ENCODE measurements around the gene BCL2.
"Not testable (repeated sequence)": the region's sequence is repeated elsewhere in the genome, so short reads cannot be mapped to it uniquely, and the experiment has no call there.

The BCL2 gene

GRCh38 chr18:63319383-63320122 lies at the start of gene BCL2:
Gene BCL2, minus strand, starts transcription at chr18:63319769.
- FAIRE-seq, result no peak

- no peak for FAIRE-seq
These were observed 49.0 kb upstream of the BCL2 start for GRCh38 chr18:63368611-63369010.

- FAIRE-seq, result peak; percentile 94
These were observed 47.7 kb upstream of the BCL2 start, which contains the start of gene KDSR for GRCh38 chr18:63367053-63367953. Gene KDSR, minus strand, starts transcription at chr18:63367206. Its CDS starts 88 bp downstream, at chr18:63367118.

GRCh38 chr18:63366213-63367052 lies 46.9 kb upstream of the BCL2 start:
- no peak for FAIRE-seq

GRCh38 chr18:63365876-63366212 lies 46.3 kb upstream of the BCL2 start:
- FAIRE-seq, result no peak

GRCh38 chr18:63363951-63364350 lies 44.4 kb upstream of the BCL2 start:
- no peak for FAIRE-seq

- FAIRE-seq, result not testable (repeated sequence)
These were observed 43.9 kb upstream of the BCL2 start for GRCh38 chr18:63363420-63363819.

- no peak for FAIRE-seq
These were observed 36.8 kb upstream of the BCL2 start for GRCh38 chr18:63356272-63356896.

GRCh38 chr18:63350230-63350629 lies 30.7 kb upstream of the BCL2 start:
- FAIRE-seq, result no peak

- FAIRE-seq, result no peak
These were observed 29.1 kb upstream of the BCL2 start for GRCh38 chr18:63348508-63349136.

- no peak for FAIRE-seq
These were observed 27.1 kb upstream of the BCL2 start for GRCh38 chr18:63346480-63347183.

- FAIRE-seq, result no peak
These were observed 26.5 kb upstream of the BCL2 start for GRCh38 chr18:63346031-63346430.

GRCh38 chr18:63344918-63345317 lies 25.3 kb upstream of the BCL2 start:
- FAIRE-seq, result no peak

GRCh38 chr18:63344263-63344662 lies 24.7 kb upstream of the BCL2 start:
- no peak for FAIRE-seq

- FAIRE-seq, result peak; percentile 25
These were observed 22.6 kb upstream of the BCL2 start for GRCh38 chr18:63342206-63342605.

GRCh38 chr18:63339920-63340484 lies 20.4 kb upstream of the BCL2 start:
- FAIRE-seq, result peak; percentile 80

- FAIRE-seq, result no peak
These were observed 17.0 kb upstream of the BCL2 start for GRCh38 chr18:63336366-63337099.

- no peak for FAIRE-seq
These were observed 11.5 kb upstream of the BCL2 start for GRCh38 chr18:63331105-63331504.

GRCh38 chr18:63329431-63330145 lies 10.0 kb upstream of the BCL2 start:
- peak; percentile 52 for FAIRE-seq

- no peak for FAIRE-seq
These were observed 6.4 kb upstream of the BCL2 start for GRCh38 chr18:63326011-63326410.

All from G401.6 (cell line).